GM21360 (cell line): Measurements from ENCODE around the gene SLC2A2.

Experiments
- ATAC-seq: cut with Tn5 transposase; IDR thresholded peaks from one replicate; pipeline ENCODE4 v1.9.1; 2021; ENCODE audit warnings: mild to moderate bottlenecking, moderate library complexity; ENCODE audit not compliant: unreplicated experiment

Gene SLC2A2

GRCh38 chr3:171026597-171027293, at the start of gene SLC2A2:
Gene SLC2A2 (minus strand): TSS chr3:171026720. CDS start chr3:171026670, 50 bp downstream.
- no peak for ATAC-seq

- ATAC-seq, result no peak
Observed at GRCh38 chr3:171072432-171072831, 45.9 kb upstream of the SLC2A2 start.

- ATAC-seq, result no peak
Observed at GRCh38 chr3:171068658-171069057, 42.1 kb upstream of the SLC2A2 start.

- ATAC-seq, result no peak
Observed at GRCh38 chr3:171066206-171066605, 39.7 kb upstream of the SLC2A2 start.

GRCh38 chr3:171065732-171066131, 39.2 kb upstream of the SLC2A2 start:
- ATAC-seq, result no peak

- ATAC-seq, result no peak
Observed at GRCh38 chr3:171064461-171064860, 37.9 kb upstream of the SLC2A2 start.

- ATAC-seq, result no peak
Observed at GRCh38 chr3:171061749-171062148, 35.2 kb upstream of the SLC2A2 start.

GRCh38 chr3:171059978-171060377, 33.5 kb upstream of the SLC2A2 start:
- no peak for ATAC-seq

- no peak for ATAC-seq
Observed at GRCh38 chr3:171058873-171059603, 32.5 kb upstream of the SLC2A2 start.

GRCh38 chr3:171058058-171058457, 31.5 kb upstream of the SLC2A2 start:
- ATAC-seq, result no peak

- no peak for ATAC-seq
Observed at GRCh38 chr3:171057072-171057471, 30.6 kb upstream of the SLC2A2 start.

- ATAC-seq, result no peak
Observed at GRCh38 chr3:171056528-171056927, 30.0 kb upstream of the SLC2A2 start.

GRCh38 chr3:171055336-171056178, 29.0 kb upstream of the SLC2A2 start:
- ATAC-seq, result no peak

GRCh38 chr3:171054921-171055320, 28.4 kb upstream of the SLC2A2 start:
- no peak for ATAC-seq

GRCh38 chr3:171054231-171054630, 27.7 kb upstream of the SLC2A2 start:
- ATAC-seq, result no peak

- peak; percentile 89 for ATAC-seq
Observed at GRCh38 chr3:171049861-171050444, 23.4 kb upstream of the SLC2A2 start.

- no peak for ATAC-seq
Observed at GRCh38 chr3:171046760-171047159, 20.2 kb upstream of the SLC2A2 start.

GRCh38 chr3:171044835-171045793, 18.6 kb upstream of the SLC2A2 start:
- no peak for ATAC-seq

- no peak for ATAC-seq
Observed at GRCh38 chr3:171044384-171044783, 17.9 kb upstream of the SLC2A2 start.

- ATAC-seq, result no peak
Observed at GRCh38 chr3:171039674-171040073, 13.2 kb upstream of the SLC2A2 start.
